Astrocyte of the cerebellum (primary cell): Measurements from ENCODE around the gene SRPK2.

Experiments used
- DNase-seq: peaks from one replicate; pipeline ENCODE4 v3.0.0-alpha.2; 2011; ENCODE audit warnings: low read depth
- H3K4me3 ChIP-seq: 2 replicates; pipeline ENCODE4 v1.5.1; 2011; ENCODE audit warnings: mild to moderate bottlenecking, low read depth, low read length, moderate library complexity
- CTCF ChIP-seq: IDR thresholded peaks from 2 replicates; pipeline ENCODE4 v1.5.1; 2012; ENCODE audit warnings: low read length, low read depth, moderate library complexity, mild to moderate bottlenecking; ENCODE audit errors: missing control alignments
- in situ Hi-C: cut with HindIII; loops from 2 replicates; pipeline ENCODE4 v1.10.0; 2017; ENCODE audit warnings: low sequenced_read_pairs

The SRPK2 gene

GRCh38 chr7:105067691-105068090, 321.0 kb downstream of the SRPK2 start:
- H3K4me3 ChIP-seq, result no peak overlapping the region
- TF ChIP-seq CTCF, result no peak
- DNase-seq, result no peak
- in situ Hi-C loops, result no loop called here
